HG03439 (cell line): ENCODE data around the gene DLG2.

Experiments
- ATAC-seq: cut with Tn5 transposase; IDR thresholded peaks from one replicate; pipeline ENCODE4 v1.9.1; 2021; ENCODE audit warnings: mild to moderate bottlenecking, moderate library complexity; ENCODE audit not compliant: unreplicated experiment

DLG2 gene

GRCh38 chr11:84541731-84542340 lies 1085.3 kb downstream of the DLG2 start:
- ATAC-seq, result no peak

GRCh38 chr11:84536456-84536855 lies 1090.7 kb downstream of the DLG2 start:
- ATAC-seq, result no peak

- ATAC-seq, result no peak
These were observed 1094.8 kb downstream of the DLG2 start for GRCh38 chr11:84532364-84532763.

GRCh38 chr11:84526250-84526649 lies 1100.9 kb downstream of the DLG2 start:
- ATAC-seq, result no peak

GRCh38 chr11:84524422-84525051 lies 1102.6 kb downstream of the DLG2 start:
- no peak for ATAC-seq

- ATAC-seq, result no peak
These were observed 1104.8 kb downstream of the DLG2 start for GRCh38 chr11:84522331-84522730.

GRCh38 chr11:84518631-84519183 lies 1108.4 kb downstream of the DLG2 start:
- no peak for ATAC-seq

- no peak for ATAC-seq
These were observed 1112.7 kb downstream of the DLG2 start for GRCh38 chr11:84514436-84514835.

- ATAC-seq, result no peak
These were observed 1123.6 kb downstream of the DLG2 start for GRCh38 chr11:84503503-84503902.

- no peak for ATAC-seq
These were observed 1125.4 kb downstream of the DLG2 start for GRCh38 chr11:84501750-84502149.

GRCh38 chr11:84497981-84498411 lies 1129.1 kb downstream of the DLG2 start:
- ATAC-seq, result no peak

- no peak for ATAC-seq
These were observed 1130.0 kb downstream of the DLG2 start for GRCh38 chr11:84497181-84497580.

GRCh38 chr11:84496122-84496521 lies 1131.0 kb downstream of the DLG2 start:
- no peak for ATAC-seq

- no peak for ATAC-seq
These were observed 1147.0 kb downstream of the DLG2 start for GRCh38 chr11:84480131-84480530.

GRCh38 chr11:84476581-84476980 lies 1150.6 kb downstream of the DLG2 start:
- no peak for ATAC-seq

GRCh38 chr11:84471501-84471900 lies 1155.6 kb downstream of the DLG2 start:
- no peak for ATAC-seq

- ATAC-seq, result no peak
These were observed 1158.9 kb downstream of the DLG2 start for GRCh38 chr11:84468235-84468634.

GRCh38 chr11:84465040-84465439 lies 1162.1 kb downstream of the DLG2 start:
- ATAC-seq, result no peak

GRCh38 chr11:84455691-84456090 lies 1171.5 kb downstream of the DLG2 start:
- ATAC-seq, result no peak

- no peak for ATAC-seq
These were observed 1174.9 kb downstream of the DLG2 start for GRCh38 chr11:84452211-84452610.

GRCh38 chr11:84438565-84438964 lies 1188.6 kb downstream of the DLG2 start:
- no peak for ATAC-seq
